ENCODE results near the gene EIF2D.
"Not testable (repeated sequence)": the region's sequence is repeated elsewhere in the genome, so short reads cannot be mapped to it uniquely, and the experiment has no call there.

The EIF2D gene

DNA sequence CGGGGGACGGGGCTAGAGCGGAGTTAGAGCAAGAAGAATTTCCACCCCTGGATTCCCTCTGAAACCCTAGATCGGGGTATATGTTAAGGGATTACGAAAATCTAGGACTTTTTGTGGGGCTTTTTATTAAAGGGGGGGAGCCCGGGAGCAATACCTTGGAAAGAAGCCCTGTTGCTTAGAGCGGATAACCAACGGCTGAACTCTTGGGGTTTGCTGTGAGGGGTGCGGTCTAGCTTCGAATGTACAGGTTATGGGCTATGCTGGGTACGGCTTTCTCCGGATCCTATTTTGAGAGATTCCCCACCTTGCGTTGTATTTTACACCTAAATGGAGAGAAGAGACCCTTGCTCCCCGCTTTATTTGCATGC, 23.7 kb upstream of the EIF2D start:
- DNase-seq (ENCODE audit: low read depth, low spot score): no peak

DNA sequence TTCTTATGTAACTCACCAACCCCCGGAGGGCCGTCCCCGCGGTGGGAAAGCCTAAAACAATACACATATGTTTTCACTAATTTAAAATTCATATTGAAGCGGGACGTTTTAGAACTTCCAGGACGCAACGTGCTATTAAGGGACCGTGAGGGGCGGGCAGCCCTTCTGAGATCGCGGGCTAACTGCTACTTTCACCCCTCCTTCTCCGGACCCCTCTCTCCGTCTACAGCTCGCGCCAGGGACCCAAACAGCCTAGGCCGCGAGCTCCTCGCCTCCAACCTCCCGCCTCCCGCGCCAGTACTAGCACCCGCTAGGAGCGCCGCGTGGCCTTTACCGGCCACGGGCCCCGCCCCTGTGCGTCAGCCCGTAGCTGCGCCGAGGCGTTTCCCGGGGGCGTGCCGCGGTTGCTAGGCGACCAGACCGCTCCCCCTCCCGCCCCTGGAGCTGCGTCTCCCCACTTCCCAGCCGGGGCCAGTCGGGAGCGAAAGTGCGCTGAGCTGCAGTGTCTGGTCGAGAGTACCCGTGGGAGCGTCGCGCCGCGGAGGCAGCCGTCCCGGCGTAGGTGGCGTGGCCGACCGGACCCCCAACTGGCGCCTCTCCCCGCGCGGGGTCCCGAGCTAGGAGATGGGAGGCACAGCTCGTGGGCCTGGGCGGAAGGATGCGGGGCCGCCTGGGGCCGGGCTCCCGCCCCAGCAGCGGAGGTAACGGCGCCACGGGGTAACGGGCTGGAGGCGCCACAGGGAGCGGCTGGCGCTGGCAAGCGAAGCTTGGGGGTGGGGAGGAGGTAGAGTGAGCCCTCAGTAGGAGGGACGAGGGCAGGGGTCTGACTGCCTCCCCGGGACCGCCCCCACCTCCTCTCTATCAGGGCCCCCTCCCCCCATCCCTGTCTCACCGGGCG, 23.1 kb upstream of the EIF2D start, which contains the start of gene DYRK3:
Gene DYRK3, plus strand, starts transcription at position 457 of the 898 bp plus-strand sequence. Its CDS starts 168 bp downstream, at position 625.
- DNase-seq (ENCODE audit: low read depth, low spot score): peak; percentile 73

DNA sequence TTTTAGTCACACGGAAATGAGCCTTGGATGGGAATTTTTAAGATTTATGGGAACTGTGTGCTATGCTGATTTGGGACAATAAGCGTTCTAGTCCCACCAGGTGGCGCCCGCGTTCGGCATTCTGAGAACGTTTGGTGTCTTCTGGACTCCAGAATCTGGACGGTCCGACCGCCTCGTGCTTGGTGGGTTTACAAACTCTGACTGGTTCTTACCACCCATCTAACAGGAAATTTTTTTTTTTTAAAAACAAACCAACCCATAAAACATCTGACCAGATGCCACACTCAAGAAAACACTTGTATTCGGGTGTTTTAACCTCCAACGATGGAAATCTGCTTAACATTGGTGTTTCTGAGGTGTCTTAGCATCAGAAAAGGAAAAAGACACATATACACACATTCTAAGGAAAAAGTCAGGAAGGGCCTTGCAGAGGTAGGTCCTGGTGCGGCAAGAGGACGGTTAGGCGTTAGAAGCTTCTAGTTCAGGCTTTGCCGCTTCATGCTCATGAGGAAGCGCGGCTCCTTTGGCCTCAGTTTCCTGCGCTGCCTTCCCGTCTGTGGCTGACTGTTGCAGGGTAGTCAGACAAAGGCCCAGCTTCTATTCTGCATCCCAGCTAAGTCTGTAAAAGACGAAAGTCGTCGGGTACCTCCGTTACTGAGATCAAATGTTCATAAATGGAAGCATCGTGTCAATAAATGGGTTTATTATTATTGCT, 22.3 kb upstream of the EIF2D start:
- peak; percentile 55 for DNase-seq (ENCODE audit: low read depth, low spot score)

DNA sequence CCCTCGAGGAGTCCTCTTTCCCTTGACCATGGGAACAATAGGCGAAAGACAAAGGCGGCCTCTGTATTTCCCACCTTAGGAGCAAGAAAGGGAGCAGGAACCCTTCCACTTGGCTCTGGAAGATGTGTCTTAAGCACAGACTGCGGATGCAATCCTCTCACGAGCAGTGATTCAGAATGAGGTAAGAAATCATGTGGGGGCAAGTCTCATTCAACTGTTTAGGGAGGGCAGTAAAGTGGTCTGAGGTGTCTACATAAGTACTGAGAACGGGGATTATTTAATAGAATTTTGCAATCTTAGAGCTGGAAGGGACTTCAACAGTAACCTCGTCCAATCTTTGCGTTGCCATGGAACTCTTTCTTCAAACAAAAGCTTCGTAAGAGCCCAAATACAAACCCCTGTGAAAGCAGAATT, 21.4 kb upstream of the EIF2D start:
- DNase-seq (ENCODE audit: low read depth, low spot score): no peak

DNA sequence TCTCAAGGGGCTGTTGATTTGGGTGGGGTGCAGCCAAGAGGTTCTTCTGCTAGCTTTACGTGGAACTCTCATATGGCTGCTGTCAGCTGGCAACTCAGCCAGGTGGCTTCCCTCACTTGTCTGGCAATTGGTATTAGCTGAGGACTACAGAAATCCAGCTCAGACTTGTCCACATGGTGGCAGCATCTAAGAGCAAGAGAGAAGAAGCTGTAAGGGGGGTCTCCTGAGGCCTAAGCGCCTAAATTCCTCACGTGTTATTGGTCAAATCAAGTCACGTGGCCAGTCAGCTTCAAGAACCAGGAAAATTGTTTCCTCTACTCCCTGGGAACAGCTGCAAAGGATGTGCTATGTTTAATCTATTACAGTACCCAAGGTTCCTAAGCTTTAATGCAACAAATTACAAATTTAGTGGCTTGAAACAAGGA, 18.8 kb upstream of the EIF2D start:
- DNase-seq (ENCODE audit: low read depth, low spot score): no peak

DNA sequence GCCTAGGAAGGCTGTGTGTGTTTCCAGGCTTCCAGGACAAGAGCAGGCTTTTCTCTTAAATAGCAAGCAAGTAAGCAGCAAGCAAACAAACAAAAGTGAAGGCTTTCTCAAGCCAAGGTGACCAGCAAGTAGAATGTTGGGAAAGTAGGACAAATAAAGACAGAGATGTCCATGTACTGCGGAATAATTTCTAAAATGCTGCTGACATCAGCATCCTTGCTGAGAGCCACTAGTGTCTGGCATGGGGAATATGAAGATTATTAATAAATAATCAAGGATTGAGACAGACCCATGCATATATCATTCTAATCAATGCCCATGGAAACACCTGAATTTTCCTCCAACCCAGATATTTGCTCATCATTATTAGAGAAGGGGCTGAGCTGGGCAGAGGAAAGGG, 16.7 kb upstream of the EIF2D start:
- DNase-seq (ENCODE audit: low read depth, low spot score): no peak

DNA sequence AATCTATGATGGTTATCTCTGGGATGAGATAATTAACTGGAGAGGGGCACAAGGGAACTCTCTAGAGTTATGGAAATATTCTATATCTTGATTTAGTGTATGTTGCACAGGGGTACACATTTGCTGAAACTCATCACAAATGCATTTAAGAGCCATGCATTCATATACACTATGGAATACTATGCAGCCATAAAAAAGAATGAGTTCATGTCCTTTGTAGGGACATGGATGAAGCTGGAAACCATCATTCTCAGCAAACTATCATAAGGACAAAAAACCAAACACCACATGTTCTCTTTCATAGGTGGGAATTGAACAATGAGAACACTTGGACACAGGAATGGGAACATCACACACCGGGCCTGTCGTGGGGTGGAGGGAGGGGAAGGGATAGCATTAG, 14.1 kb upstream of the EIF2D start:
- not testable (repeated sequence) for DNase-seq (ENCODE audit: low read depth, low spot score)

DNA sequence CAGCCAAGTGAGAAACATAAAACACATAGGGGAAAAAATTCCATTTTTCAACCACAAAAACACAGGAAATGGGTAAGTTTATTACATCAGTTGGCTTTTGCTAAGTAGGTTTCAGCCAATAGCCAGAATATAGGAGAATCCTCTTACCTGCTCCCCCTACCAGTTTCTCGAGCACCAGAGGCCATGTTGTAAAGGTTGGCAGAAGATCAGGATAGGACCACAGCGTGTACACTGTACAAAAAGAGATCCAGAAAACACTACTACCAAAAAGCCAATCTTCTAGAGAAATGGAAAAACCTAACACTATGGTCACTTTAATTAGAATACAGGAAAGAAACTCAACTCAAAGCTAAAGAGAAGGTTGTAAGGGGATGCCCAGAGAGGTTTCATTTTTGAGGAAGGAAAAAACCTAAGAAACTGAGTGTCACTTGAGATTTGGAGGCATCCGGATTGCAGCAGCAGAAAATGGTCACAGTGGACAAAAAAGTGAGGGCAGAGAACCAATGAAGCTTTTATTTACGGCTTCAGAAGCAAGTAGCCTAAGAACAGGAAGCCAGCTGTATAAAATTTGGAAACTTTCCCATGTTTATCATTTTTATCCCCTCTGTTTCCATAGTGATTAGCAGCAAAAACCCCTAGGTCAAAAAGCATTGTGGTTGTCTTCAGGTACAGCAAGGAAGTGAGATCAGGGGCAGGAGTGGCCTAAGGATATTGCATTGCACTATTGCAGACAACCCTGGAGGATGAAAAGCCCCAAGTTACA, 2.9 kb downstream of the EIF2D start:
- no peak for DNase-seq (ENCODE audit: low read depth, low spot score)

DNA sequence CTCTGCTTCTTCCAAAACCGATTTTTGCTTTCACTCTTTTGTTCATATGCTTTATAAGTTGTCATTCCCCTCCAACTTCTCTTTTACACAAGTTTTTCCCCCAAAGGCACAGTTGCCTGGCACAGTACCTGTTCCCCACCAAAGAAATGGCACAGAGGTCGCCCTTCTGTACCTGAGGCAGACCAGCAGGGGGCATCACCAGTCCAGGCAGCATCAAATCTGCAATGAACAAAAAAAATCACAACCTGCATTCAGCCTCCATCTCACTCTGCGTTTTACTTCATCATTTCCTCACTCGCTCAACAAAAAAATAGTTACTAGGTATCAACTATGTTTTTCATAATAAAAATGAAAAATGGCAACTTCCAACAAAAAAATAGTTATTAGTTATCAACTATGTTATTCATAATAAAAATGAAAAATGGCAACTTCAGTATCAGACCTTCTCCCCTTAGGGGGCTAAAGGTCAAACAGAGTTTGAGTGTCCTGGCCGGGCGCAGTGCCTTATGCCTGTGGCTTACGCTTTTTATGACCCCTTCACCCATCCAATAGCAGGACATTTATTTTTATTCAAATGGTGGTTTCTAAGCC, 4.1 kb downstream of the EIF2D start:
- DNase-seq (ENCODE audit: low read depth, low spot score): no peak

DNA sequence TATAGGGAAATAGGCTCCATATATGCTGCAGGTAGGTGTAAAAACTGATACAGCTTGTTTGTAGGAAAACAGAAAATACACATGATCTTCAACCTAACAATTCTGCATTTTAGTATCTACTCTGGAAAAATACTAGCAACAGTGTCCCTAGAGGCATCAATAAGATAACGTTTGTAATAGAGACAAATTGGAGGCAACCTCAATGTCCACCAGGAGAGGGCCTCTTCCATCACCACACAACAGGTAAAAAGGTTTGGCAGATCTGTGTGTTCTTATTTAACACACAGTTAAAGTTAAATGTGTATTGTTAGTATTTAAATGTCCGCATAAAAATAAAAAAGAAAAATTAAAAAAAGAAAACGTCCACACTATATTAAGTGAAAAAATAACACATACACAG, 5.4 kb downstream of the EIF2D start:
- DNase-seq (ENCODE audit: low read depth, low spot score): no peak

DNA sequence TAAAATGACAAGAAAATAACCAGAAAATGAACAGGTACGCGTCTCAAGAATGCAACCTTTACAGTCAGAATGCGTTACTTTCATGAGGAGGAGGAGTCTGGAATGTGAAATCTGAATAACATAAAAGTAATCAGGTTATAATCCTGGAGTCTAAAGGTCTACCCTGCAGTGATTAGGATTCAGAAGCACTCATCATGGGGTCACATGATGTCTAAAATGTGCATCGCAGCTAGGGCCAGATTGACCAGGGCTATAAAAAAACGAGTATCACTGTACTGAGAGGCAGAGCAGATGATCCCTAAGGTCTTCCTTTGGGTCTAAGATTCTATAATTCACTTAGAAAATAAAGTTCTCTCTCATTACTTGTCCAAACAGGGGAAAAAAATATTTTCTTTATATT, 7.4 kb downstream of the EIF2D start:
- no peak for DNase-seq (ENCODE audit: low read depth, low spot score)

DNA sequence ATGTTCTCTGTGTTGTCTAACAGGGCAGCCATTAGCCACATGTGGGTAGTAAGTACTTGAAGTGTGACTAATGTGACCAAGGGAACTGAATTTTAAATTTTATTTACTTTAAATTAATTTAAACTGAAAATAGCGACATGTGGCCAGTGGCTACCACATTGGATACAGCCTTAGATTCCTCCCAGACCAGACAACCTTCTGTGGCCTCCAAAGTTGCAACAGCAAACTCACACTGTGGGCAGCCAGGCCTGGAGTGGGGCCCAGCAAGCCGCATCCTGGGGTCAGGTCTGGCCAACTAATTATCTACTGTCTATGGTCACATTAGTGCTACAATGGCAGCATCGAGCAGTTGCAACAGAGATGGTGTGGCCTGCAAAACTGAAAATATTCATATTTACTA, 11.7 kb downstream of the EIF2D start:
- DNase-seq (ENCODE audit: low read depth, low spot score): no peak

DNA sequence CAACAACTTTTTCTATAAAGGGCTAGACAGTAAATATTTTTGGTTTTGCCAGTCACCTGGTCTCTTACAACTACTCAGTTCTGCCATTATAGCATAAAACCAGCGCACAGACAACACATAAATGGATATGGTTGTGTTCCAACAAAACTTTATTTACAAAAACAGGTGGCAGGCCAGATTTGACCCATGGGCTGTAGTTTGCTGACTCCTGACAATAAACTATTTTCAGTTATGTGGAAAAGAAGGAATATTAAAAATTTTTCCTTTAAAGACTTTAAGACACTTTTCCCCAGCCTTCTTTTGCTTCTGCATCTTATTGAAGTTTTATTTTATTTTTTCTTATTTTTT, 16.0 kb downstream of the EIF2D start:
- no peak for DNase-seq (ENCODE audit: low read depth, low spot score)

DNA sequence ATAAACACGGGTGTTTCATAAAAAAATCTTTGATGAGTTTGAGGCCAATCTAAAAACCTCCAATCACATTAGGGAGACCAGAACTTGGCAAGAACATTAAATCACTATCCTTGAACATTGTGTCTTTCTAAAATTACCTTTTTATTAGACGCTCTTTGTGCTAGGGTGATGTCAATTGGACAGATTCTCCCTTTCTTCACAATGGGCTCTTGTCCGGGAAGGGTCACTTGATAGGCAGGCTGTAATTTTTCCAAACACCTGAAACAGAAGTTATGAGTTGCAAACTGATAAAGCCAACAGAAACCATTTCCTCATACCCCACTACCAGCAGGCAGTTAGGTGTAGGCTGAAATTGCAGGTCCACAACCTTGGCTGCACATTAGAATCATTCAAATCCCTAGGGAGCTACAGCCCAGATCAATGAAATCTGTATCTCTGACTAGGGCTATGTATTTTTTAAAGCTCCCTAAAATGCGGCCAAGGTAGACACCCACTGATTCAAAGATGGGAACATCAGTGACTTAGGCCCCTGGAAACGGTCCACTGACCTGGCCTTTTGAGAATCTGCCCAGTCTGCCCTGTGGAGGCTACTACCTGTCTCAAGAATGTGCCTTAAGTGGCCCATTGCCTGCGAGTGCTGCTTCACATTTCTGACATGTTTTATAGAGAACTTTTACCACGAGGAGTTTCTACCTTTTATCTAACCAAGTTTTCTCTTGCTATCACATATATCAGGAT, 16.5 kb downstream of the EIF2D start:
- no peak for DNase-seq (ENCODE audit: low read depth, low spot score)

DNA sequence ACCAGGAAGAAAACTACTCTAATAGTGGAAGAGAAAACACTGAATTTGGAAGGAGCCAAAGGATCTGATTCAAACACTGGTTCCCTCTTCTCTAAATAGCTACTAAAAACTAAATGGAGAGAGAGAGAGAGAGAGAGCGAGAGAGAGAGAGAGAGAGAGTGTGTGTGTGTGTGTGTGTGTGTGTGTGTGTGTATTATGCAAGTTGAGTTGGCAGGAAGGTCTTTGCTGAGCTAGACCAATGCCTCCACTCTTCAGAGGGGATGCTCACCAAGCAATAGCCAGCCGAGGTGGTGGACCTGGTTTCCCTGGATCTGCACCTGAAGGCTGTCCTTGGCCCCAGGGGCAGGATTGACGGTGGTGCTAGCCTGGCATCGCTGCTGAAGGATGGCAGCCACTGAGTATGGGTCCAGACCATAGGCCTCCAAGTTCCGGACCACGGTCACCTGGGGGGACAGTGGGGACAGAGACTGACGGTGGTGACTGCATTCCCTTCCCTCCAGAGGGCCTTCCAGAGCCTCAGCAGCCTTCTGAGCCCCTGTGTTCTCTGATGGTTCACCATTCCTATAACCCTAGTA, 18.8 kb downstream of the EIF2D start:
- no peak for DNase-seq (ENCODE audit: low read depth, low spot score)

DNA sequence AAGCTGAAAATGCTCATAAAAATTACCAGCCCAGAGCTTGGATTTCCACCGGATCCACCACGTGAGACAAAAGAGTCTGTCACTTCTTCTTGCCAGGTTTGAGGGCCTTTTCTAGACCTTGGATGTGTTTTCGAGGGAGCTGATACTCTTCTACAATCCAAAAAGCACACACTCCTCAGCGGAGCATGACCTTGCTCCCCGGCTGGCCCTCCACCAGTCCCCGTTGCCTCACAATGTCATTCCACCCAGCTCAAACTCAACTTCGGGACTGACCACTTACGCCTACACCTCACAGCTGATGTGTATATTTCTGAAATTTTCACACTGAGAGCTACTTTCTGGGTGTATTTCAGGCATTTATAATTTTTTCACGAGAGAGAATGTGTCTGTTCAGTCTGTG, 20.6 kb downstream of the EIF2D start:
- DNase-seq (ENCODE audit: low read depth, low spot score): no peak

DNA sequence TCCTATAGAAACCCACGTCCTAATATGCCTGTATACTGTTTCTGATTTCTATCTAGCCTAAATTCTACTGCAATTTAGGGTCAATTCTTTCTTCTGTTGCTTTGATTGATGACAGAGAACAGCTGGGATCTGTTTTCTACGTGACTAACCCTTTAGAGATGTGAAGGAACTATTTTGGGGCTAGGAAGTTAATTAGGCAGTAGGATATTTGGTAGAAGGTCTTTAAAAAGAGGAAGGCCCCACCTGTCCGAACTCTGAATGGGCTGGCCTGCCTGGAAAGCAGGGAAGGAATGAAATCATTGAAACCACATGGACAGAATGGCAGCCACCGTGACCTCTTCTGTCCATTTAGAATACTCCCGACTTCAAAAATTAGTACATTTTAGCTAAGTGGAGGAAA, 21.0 kb downstream of the EIF2D start:
- DNase-seq (ENCODE audit: low read depth, low spot score): no peak

DNA sequence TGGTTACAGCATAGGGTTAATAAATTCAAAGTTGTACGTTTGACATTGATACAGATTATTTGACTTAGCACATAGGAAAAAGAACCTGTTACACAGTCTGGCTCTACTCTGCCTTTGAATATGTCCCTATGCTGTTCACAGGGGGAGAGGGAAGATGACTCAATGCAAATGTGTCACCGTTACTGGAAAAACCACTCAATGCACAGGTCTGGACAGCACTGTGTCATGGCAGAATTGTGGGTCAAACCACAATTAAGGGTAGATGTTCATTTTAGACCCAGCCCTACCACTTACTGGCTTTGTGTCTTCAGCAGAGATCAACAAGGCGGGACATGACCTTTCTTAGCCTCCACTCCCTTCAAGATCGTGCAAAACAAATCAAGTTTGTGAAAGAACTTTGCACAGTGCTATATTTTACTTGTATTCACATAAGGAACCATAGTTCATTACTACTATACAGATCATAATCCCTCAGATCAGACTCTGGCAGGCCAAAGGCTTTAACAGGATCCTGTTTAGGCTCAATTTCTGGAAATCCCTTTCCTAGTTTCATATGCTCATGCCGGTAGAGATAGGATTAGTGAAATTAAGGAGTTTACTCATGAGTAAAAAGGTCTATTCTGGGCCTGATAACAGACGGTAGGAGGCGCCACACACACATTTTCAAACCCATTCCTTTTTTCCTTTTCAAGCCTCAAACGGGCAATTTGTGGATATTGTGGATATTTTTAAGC, 22.1 kb downstream of the EIF2D start:
- no peak for DNase-seq (ENCODE audit: low read depth, low spot score)

DNA sequence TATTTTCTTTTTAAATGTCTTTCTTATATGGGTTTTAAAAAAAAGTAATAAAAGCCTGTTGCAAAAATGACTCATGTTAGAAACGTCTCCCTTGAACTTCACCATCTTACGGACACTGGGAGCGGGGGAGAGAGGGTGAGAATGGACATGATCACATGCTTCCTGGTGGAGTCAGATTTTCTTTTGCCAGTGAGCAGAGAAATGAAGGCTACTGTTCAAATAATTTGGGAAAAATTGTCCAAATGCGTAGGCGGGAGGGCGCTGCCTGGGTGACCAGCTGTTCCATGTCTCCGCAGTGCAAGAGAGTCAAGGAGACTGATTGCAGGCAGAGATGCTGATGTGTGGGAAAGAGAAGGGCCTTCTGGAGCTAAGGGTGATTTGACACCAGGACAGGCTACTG, 23.1 kb downstream of the EIF2D start:
- no peak for DNase-seq (ENCODE audit: low read depth, low spot score)

DNA sequence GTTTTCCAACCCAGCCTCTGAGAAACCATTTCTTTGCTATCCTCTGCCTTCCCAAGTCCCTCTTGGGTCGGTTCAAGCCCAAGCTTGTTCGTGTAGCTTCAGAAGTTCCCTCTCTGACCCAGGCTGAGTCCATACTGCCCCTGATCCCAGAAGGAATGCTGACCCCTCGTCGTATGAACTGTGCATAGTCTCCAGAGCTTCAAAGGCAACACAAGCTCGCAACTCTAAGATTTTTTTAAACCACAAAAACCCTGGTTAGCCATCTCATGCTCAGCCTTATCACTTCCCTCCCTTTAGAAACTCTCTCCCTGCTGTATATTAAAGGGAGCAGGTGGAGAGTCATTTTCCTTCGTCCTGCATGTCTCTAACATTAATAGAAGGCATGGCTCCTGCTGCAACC, 23.8 kb downstream of the EIF2D start:
- DNase-seq (ENCODE audit: low read depth, low spot score): no peak
